HG03175 (cell line): Measurements from ENCODE around the gene LILRA1.
"Not testable (repeated sequence)": the region's sequence is repeated elsewhere in the genome, so short reads cannot be mapped to it uniquely, and the experiment has no call there.

ENCODE experiments used
- ATAC-seq: cut with Tn5 transposase; IDR thresholded peaks from one replicate; pipeline ENCODE4 v1.9.1; 2021; ENCODE audit warnings: mild to moderate bottlenecking, moderate library complexity; ENCODE audit not compliant: unreplicated experiment

The LILRA1 gene

DNA sequence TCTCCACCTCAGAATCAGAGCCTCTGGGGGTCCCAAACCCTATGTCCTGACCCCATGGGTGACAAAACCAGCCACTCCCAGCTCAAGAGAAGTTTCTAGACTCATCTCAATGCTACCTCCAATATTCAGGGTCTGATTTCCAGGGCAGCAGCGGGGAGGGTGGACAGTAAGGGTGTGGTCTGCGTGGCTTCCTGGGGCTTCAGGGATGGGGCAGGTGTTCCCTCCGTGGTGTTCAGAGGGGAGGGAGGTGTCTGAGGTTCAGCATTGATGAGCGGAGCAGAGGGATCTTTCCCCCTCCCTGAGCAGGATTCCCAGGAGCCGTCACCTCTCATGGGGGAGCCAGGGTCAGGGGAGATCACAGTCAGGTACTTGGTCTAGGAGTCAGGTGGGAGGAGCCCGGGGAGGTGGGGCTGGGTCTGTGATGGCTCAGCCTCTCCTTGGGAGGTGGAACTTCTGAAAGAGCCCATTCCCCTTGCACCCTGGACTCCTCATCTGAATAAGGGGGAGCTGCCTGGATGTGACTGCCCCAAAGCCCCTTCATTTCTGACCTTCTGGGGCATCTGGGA, 16.9 kb upstream of the LILRA1 start:
- no peak for ATAC-seq

GRCh38 chr19:54577334-54577733, 16.1 kb upstream of the LILRA1 start:
- no peak for ATAC-seq

DNA sequence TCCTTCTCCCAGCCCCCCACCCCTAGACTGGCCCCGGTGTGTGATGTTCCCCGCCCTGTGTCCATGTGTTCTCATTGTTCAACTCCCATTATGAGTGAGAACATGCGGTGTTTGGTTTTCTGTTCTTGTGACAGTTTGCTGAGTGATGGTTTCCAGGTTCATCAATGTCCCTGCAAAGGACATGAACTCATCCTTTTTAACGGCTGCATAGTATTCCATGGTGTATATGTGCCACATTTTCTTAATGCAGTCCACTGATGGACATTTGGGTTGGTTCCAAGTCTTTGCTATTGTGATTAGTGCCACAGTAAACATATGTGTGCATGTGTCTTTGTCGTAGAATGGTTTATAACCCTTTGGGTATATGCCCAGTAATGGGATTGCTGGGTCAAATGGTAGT, 15.2 kb upstream of the LILRA1 start:
- not testable (repeated sequence) for ATAC-seq

GRCh38 chr19:54586397-54586796, 7.0 kb upstream of the LILRA1 start:
- ATAC-seq = no peak

DNA sequence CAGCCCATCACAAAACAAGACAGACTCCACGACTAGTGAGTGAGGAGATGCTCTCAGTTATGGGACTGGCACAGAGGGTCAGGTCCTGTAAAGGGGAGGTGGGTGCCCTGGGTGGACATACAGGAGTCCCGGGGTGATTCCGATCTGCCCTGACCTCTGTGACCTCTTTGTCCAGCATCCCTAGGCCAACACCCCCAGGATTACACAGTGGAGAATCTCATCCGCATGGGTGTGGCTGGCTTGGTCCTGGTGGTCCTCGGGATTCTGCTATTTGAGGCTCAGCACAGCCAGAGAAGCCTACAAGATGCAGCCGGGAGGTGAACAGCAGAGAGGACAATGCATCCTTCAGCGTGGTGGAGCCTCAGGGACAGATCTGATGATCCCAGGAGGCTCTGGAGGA, 6.4 kb upstream of the LILRA1 start:
- ATAC-seq = no peak

- ATAC-seq = not testable (repeated sequence)
Observed at GRCh38 chr19:54593931-54594626, 647 bp downstream of the LILRA1 start.

- ATAC-seq = no peak
Observed at GRCh38 chr19:54594737-54595136, 1.3 kb downstream of the LILRA1 start.

GRCh38 chr19:54595680-54596436, 2.4 kb downstream of the LILRA1 start:
- not testable (repeated sequence) for ATAC-seq

- no peak for ATAC-seq
Observed at GRCh38 chr19:54600212-54600611, 6.8 kb downstream of the LILRA1 start.

DNA sequence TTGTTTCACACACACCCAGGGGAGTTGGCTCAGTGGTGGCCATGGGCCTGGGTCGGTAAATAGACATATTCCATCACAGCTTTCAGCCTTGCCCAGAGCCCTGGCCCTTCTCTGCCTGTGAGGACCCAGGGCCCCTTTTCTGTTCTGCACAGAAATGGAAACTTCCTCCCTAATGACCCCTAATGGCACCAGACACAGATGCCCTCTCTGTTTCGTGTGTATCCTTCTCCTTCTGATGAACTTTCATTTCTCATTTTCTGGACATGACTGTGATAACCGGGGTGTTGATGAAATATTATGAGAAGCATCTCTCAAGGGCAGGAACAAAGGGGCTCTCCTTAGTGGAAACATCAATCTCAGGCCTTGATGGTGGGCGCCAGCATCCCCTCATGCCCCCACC, 12.8 kb downstream of the LILRA1 start:
- peak; percentile 41 for ATAC-seq

- peak; percentile 45 for ATAC-seq
Observed at GRCh38 chr19:54606891-54607784, 13.7 kb downstream of the LILRA1 start.

- ATAC-seq = no peak
Observed at GRCh38 chr19:54607785-54608150, 14.3 kb downstream of the LILRA1 start.

DNA sequence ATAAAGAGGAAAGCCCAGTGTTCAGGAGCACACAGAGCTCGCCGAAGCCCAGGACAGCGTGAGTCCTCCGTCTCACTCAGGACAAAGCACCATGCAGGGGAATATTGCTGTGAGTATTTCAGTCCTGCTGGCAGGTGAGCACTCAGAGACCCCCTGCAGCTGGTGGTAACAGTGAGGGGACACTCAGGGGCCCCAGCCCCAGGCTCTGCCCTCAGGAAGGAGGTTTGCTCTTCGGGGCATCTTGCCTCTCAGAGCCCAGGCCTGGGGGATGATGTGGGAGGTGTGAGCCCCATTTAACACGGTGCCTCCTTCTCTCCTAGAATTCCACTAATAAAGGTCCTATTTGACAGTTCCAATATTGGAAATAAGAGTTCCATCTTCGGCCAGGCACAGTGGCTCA, 14.8 kb downstream of the LILRA1 start:
- ATAC-seq = no peak

DNA sequence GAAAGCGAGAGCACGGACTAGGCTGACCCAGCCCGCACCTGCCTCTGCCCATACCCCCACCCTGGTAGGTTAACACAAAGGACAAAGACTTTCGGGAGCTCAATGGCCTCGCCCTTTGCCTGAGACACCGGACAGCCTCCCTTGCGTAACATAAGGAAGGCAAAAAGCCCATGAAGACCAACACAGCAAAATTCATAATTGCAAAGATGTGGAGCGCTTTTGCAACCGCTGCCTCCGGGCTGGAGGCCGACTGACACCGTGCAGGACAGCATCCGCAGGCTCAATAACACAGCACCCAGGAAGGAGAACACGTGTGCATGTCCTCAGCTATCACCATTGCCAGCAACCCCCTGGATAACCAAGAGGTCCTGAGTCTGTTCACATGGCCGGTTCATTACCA, 15.4 kb downstream of the LILRA1 start:
- no peak for ATAC-seq

DNA sequence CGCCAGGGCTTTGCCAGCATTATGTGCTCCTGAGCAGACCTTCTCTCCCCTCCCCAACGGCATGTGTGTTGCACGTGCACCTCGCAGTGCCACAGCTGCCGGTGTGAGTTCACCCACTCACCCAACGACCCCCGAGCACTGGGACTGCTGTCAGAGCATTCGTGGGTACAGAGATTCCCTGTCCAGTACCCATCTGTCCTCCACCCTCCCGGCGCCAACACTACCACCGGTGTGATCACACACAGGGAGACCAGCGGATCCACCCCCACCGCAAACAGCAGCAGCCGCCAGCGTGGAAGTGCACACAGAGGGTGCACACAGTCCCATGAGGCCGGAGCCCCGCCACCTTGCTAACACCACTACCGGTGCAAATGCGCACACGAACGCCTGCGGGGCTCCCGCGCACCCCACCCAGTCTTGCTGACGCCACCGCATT, 15.9 kb downstream of the LILRA1 start:
- ATAC-seq = no peak

- ATAC-seq = no peak
Observed at GRCh38 chr19:54612428-54612827, 19.0 kb downstream of the LILRA1 start.

- ATAC-seq = no peak
Observed at GRCh38 chr19:54614726-54615125, 21.3 kb downstream of the LILRA1 start.

- ATAC-seq = no peak
Observed at GRCh38 chr19:54616057-54616456, 22.6 kb downstream of the LILRA1 start.

DNA sequence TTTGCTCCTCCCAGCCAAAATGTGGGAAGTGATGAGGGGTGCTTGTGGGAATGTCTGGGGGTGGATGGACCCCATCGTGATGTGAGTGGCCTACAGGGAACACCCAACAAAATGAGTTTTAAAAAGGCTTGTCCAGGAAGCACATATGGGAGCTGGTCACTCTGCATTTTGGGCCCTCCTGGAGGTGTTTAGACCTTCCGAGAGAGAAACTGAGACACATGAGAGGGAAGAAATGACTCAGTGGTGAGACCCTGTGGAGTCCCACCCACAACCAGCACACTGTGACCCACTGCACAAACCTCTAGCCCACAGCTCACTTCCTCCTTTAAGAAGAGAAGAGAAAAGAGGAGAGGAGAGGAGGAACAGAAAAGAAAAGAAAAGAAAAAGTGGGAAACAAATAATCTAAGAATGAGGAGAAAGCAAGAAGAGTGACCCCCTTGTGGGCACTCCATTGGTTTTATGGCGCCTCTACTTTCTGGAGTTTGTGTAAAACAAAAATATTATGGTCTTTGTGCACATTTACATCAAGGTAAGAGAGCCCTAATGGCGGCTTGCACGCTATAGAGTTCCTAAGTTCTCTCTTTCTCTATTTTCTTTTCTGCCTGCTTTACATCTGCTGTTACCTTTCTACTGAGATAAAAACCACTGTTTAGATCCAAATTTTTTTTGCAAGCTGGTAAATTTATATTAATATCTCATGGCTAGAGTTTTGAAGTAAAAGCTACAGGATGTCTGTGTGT, 23.6 kb downstream of the LILRA1 start:
- ATAC-seq = peak; percentile 86

DNA sequence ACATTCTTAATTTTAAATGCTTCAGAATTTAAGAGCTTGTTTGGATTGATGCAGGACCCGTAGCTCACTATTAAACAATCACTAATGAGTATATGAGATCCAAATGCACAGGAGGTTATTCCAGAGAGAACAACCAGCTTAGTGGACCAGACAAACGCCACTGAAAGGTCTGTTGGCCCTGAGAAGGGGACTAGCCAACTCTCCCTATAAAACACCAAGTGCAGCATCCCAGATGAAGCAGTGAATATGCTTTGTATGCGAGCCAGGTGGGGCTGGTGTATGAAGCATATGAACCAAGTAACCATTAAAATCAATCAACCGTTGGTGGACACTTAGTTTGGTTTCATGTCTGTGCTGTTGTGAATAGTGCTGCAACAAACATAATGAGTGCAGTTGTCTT, 27.0 kb downstream of the LILRA1 start:
- no peak for ATAC-seq
